GM18508 (cell line): ENCODE measurements around the gene MPP2.
"Not testable (repeated sequence)": the region's sequence is repeated elsewhere in the genome, so short reads cannot be mapped to it uniquely, and the experiment has no call there.

ENCODE experiments used
- ATAC-seq: cut with Tn5 transposase; IDR thresholded peaks from one replicate; pipeline ENCODE4 v1.9.1; 2021; ENCODE audit warnings: moderate number of reproducible peaks; ENCODE audit not compliant: insufficient read depth, unreplicated experiment

MPP2 gene

GRCh38 chr17:43931062-43931571 is 23.8 kb upstream of the MPP2 start:
- no peak for ATAC-seq

DNA sequence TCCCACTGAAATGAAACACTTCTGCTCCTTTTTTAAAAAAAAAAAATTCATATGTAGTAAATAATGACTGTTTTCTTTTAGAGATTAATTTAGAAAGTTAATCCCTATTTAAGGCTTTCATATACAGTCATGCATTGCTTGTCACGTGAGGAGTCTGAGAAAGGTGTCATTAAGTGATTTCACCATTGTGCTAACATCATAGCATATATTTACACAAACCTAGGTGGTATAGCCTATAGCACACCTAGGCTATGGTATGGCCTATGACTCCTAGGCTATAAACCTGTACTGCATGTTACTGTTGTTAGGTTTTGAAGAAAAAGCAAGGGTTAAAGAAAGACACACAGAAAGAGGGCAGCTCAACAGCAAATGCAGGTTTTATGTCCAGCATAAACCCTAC is 21.3 kb upstream of the MPP2 start:
- no peak for ATAC-seq

DNA sequence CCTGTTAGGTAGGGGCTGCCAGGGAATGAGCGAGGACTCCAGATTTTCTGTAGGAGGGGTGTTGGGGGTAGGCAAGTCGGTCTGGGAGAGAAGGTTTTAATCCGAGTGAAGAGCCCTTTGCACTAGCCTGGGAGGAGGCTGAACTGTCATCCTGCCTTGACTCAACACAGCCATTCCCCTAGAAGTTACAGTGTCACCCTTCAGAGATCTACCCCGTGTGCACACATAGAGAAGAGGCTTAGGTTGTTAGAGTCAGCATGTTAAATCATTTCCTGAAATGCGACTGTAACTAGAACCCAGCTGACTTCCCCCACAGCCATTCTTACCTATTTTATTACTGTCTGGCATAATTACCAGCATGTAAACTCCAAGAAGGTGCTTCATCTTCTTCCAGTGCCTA is 20.6 kb upstream of the MPP2 start:
- not testable (repeated sequence) for ATAC-seq

GRCh38 chr17:43927060-43927864 is 19.9 kb upstream of the MPP2 start:
- ATAC-seq = no peak

GRCh38 chr17:43924558-43924957 is 17.2 kb upstream of the MPP2 start:
- no peak for ATAC-seq

DNA sequence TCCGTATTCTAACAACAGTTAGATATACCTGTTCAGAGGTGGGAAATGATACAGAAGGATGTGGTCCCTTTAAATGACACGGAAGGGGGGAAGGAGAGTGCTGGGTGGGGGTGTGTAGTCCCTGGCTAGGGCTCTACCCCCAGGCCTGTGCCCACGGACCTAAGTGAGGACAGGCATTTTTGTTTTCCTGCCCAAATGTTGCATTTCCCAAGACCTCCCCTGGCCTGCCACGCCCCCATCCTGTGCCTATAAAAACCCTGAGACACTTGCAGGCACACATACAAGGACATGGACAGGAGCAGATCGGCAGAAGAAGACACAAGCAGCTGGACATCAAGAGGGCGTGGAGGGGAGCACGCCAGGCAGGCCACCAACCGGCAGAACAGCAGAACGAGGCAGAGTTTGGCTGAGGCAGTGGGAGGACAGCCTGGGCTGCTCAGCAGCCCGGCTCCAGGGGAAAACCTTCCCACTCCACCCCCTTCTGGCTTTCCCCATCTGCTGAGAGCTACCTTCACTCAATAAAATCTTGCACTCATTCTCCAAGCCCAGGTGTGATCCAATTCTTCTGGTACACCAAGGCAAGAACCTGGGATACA is 13.3 kb upstream of the MPP2 start:
- no peak for ATAC-seq

DNA sequence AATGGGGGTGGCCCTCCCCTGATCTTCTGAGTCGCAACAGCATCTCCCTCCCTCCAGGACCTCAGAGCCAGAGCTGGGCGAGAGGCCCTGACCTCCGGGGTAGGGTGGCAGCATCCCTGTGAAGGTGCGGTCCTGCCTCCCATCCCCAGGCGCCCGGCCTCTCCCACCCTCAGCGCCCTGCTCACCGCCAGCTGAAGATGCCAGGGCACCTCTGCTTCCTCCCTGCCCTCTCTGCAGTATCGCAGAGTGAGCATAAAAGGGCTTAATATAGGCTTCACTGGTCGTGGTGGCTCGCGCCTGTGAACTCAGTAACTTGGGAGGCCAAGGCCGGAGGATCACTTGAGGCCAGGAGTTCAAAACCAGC is 10.7 kb upstream of the MPP2 start:
- no peak for ATAC-seq

GRCh38 chr17:43917348-43918025 is 10.2 kb upstream of the MPP2 start:
- no peak for ATAC-seq

DNA sequence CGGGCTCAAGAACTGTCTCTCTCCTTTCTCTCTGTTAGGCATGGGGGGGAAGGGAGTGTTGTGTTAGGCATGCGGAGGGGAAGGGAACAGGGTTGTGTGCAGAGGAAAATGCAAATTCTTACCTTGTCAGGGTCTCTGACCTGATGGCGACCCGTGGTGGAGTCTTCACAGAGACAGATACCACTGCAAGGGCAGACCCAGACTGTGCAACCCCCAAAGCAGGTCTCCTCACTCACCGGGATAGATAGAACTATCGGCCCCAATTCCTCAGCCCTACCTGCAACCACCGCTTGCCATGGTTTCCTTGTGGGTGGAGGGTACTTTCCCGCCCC is 9.6 kb upstream of the MPP2 start:
- no peak for ATAC-seq

- no peak for ATAC-seq
These were observed 9.0 kb upstream of the MPP2 start for GRCh38 chr17:43916385-43916784.

DNA sequence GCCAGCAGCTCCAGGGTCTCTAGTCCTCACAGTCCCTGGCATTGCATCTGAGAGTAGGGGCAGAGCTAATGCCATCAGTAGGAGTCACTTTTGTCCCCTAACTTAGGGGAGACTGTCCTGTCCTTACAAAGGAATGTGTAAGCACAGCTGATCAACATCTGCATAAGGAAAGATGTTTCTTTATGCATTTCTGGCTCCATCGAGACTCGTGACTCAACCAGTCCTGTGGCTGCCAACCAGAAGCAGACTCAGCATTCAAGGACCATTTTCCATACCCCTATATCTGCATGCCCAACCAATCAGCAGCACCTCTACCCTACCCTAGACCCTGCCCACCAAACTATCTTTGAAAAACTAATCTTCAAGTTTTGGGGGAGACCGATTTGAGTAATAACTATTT is 8.2 kb upstream of the MPP2 start:
- ATAC-seq = no peak

DNA sequence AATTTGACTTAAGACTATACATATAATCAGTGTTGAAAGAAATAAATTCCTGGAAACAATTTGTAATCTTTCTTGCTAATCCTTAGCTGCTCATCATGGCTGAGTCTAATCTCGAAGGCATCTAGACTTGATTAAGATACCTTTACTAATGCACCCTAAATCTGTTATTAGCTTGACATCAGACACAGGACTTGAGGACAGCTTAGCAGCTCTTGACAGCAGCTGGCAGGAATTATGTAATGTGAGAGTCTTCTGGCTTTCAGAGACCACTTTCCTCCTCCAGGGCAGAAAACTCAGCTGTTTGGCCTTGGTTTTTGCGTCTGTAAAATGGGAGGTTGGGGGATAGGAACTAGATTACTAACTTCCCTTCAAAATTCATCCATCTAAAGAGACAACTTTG is 7.1 kb upstream of the MPP2 start:
- no peak for ATAC-seq

GRCh38 chr17:43913584-43913983 is 6.2 kb upstream of the MPP2 start:
- ATAC-seq = no peak

DNA sequence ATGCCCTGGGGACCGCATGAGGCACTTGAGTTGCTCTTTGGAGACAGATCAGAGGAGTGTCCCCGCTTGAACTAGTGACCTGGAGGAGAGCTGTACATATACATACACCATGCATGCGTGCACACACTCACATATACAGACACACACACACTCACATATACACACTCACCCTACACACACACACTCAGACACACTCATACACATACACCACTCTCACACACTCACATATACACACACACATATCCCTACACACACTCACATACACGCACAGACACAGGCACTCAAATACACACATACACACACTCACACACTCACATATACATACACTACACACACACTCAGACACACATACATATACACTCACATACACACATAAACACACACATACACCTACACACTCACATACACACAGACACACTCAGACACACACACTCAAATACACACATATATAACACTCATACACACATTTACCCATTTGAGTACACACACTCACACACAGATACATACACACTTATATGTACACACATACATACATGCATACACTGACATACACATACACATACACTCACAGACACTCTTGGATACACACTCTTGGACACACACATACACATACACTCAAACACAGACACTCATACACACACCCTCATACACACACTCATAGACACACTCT is 5.4 kb upstream of the MPP2 start:
- no peak for ATAC-seq

- ATAC-seq = no peak
These were observed 4.6 kb upstream of the MPP2 start for GRCh38 chr17:43911904-43912303.

- ATAC-seq = no peak
These were observed 2.3 kb upstream of the MPP2 start for GRCh38 chr17:43909537-43910231.

GRCh38 chr17:43907998-43908721 is 824 bp upstream of the MPP2 start:
- ATAC-seq = no peak

DNA sequence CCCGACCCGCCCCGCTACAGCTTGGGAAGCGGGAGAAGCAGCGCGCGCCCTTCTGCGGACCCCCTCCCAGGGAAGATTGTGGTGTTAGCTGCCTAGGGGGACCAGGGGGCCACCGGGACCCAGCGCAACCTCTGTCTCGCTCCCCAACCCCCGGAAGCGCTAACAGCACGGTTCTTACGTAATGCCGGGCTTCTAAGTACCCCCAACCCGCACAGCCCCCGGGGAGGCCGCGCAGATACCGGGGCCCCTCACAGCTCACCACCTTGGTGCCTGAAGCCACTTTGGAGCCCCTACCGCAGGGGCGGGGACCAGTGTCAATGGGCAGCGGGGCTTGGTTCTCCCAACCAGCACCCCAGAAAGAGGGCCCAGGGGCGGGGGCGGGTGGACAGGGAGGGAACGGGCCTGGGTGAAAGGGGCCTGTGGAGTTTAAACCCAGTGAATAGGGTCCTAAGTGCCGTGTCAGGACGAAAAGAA is 348 bp downstream of the MPP2 start:
- ATAC-seq = no peak

- ATAC-seq = no peak
These were observed 1.1 kb downstream of the MPP2 start for GRCh38 chr17:43905985-43906852.
